Dermis microvascular lymphatic vessel endothelial cell (primary cell): ENCODE data around the gene HS3ST6. TPM values are rescaled to one million over a fixed set of nuclear protein-coding genes. Genes with fewer than 3 reads are reported as not detected.
"Not testable (repeated sequence)": the region's sequence is repeated elsewhere in the genome, so short reads cannot be mapped to it uniquely, and the experiment has no call there.

Experiments used
- DNase-seq, 2 donors: peaks; one replicate each; pipeline versions ENCODE4 v3.0.0 to v3.0.0-alpha.2; 2010; ENCODE audit warnings: low read depth in 2 of 2
- total RNA-seq: library from RNA; depleted of rRNA; stranded (reverse); fragments of >200 nt; gene quantifications from 2 replicates; pipeline ENCODE4 v1.2.1, GENCODE V29; 2014

HS3ST6 gene
- total RNA-seq, result not detected in 2 replicates

DNA sequence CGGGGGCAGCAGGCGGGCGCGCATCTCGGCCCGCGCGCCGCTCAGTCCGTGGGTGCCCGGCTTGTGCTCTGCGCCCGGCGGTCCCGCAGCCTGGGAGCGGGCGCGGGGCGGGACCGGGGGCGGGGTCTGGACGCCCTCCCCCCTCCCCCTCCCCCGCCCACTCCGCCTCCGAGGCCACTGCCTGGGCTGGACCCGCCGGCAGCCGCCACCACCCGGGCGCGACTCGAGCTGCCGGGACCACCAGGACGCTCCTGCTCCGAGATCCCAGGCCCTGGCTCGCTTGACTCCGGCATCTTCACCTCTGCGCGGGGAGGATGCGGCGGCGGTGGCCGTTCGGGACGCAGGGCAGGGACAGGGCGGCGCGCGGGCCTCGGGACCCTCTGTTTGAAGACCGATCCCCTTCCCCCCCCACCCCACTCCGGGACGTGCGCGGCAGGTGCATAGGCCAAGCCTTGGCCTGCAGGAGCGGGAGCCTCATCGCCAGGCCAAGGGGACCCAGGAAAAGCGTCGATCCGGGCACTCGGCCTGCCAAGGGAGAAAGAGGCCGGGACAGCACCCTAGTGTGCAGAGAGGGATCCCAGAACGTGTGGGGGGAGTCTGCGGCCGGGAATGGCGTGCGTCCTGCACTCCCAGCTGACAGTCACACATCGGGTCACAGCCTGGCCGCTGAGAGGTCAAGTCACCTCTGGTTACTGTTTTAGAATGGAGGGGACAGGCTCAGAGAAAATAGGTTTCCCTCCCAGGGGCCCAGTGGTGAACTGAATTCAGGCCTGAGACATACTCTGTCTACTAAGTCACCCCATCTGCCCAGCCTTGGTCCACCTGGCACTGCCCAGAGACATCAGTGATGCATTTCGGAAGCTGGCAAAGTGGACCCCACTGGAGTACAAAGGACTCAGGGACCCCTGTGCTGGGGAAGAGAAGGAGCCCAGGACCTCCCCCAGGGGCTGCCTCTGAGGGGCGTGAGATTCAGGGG, at the start of gene HS3ST6:
Gene HS3ST6, minus strand, starts transcription at position 65 of the 976 bp plus-strand sequence. CDS start 92 bp downstream, outside the sequence.
- DNase-seq, result no peak

DNA sequence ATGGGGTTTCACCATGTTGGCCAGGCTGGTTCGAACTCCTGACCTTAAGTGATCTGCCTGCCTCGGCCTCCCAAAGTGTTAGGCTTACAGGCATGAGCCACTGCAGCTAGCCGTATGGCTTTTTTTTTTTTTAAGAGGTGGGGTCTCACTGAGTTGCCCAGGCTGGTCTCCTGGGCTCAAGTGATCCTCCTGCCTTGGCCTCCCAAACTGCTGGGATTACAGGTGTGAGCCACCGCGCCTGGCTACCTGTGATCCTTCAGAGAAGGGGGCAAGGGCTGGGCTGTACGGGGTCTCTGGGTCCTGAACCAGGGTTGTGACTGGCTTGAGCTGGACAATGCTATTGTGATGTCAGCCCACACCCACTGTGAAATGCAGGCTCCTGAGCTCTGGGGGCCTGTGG, 48.2 kb upstream of the HS3ST6 start, which contains the start of gene RNF151:
Gene RNF151, plus strand, starts transcription at position 397 of the 400 bp plus-strand sequence. CDS start 26 bp downstream, outside the sequence.
- no peak for DNase-seq

DNA sequence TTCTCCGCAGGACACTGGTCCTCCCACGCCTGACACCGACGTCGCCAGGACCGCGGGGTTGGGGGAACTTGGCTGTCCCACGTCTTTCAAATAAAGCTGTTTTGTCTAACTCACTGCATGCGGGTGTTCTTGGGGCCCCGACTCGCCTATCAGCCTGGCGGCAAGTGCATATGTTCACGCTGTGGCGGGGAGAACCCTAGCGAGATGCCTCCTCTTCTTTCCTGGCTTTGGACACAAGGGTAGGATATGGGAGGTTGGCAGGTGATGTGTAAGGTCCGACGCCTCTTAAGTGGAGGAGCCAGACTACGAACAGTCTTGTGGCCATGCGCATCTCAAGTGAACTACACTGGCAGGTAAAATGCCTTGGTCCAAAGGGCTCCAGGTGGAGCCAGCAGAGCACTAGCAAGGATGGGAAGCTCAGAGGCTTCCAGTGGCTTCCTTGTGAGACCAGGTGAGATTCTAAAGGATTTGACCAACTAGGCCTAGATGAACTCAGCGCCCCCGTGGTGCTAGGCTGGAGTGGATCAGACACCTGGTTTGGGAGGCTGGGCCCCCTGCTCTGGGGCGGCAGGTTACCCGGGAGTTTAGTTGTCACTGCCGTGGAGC, 47.3 kb upstream of the HS3ST6 start:
- no peak for DNase-seq

DNA sequence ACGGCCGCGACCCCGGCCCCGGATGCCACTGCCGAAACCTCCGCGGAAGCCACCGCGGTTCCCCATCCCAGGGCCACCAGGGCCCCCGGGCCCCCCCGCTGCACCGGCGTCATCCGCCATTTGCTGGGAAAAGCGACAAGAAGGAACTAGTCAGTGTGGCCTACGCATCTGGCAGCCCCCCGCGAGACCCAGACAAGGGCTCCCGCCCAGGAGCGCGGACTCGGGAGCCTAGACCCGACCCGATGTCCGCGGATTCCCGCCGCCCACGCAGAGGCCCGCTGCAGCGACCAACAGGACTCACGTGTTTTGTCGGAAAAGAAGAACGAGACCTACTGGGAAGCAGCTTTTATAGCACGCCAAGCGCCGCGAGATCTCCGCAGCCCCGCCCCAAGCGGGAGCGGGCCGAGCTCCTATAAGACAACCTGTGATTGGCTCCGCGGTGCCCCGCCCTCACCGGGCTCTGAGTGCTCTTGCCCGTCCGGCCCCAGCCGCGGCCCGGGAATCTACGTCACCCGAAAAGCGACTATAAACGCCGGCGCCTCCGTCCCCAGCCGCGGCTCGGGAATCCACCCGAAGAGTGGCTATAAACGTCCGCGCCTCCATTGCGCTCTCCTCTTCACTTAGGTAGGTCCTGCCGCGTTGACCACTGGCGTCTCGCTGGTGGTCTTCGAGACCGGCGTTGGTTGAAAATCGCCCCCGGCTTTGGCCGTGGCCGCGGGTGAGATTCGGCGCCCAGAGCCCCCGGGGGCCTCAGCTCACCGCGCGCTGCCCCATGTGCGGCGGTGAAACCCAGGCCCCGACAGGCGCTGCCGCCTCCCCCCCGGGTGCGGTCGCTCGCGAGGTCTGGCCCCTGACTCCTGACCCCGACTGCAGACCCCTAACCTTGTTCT, 46.5 kb upstream of the HS3ST6 start, which contains the start of gene RPS2:
Gene RPS2, minus strand, starts transcription at position 321 of the 890 bp plus-strand sequence. Its CDS starts 201 bp downstream, at position 120.
- DNase-seq, result peak; percentile 96 to 100

DNA sequence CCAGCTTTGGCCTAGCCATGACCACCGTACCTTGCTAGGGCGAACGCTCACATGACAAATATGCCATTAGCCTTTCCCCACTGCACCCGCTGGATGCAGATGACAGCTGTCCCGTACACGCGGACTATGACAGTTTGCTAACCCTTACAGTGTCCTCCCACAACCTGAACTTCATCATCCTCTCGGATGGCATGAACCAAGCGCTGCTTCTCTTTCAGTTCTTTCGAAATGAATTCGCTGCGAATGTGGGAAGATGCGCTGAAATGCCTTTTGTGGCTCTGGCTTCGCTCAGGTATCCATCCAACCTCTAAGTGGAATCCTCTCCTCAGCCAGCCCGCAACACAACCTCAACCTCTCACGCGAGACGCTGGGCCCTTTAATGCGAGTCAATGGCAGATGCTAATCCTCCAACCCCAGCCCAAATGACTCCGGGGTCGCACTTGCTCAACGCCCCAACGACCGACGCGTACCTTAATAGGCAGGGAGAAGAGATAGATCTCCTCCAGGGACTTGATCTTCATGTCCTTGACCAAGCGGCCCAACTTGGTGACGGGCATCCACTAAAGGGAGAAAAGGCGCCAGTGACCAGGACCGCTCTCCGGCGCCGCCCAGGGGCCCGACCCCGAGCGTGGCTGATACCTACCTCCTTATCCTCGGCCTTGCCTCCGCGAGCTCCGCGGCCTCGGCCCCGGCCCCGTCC, 45.7 kb upstream of the HS3ST6 start:
- peak in 1 of 2 donors; percentile 57 for DNase-seq

DNA sequence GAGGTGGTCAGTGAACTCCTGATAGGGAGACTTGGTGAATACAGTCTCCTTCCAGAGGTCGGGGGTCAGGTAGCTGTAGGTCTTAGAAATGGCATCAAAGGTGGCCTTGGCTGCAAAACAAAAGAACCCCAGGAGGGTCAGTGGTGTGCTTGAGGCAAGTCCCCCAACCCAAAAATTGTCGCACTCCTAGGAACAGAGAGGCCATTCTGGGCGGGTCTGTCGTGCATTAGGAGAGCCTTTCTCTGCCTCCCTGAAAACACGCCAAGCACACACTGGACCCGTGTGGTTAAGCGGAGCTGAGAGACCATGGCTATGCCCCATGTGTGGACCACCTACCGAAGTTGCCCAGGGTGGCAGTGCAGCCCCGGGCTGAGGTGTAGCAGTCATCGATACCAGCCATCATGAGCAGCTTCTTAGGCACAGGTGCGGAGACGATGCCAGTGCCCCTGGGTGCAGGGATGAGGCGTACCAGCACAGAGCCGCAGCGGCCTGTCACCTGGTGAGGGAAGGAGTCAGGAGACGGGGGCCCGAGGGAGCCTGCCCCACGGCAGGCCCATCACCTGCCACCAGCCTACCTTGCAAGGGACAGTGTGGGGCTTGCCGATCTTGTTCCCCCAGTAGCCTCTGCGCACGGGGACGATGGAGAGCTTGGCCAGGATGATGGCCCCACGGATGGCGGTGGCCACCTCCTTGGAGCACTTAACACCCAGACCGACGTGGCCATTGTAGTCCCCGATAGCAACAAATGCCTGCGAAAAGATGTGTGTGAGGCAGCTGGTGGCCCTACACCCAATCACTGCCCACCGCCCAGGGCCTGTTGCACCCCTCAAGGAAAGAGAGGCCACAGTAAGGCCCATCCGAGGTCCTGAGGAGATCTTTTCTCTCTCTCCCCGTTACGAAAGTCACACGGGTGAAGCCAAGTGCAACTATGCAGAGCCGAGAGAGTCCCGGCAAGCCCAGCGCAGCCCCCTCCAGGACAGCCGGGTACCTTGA, 44.2 kb upstream of the HS3ST6 start:
- DNase-seq, result not testable (repeated sequence)

DNA sequence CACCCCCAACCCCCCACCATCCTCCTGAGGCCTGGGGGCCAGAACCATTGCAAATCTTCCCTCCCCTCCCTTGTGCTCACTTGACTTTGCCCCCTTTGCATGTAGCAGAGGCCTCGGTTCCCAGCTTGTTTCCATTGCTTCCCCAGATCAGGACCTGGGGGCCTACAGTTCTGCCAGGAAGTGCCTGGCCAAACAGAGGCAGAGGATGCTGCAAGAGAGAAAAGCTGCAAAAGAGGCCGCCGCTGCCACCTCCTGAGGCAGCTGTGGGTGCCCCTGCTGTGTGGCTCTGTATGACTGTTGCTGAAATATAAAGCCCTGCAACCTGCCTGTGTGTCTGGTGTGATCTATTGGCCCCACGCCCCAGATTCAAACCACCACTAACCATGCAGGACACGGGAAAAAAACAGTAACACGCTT, 43.4 kb upstream of the HS3ST6 start:
- DNase-seq, result no peak

DNA sequence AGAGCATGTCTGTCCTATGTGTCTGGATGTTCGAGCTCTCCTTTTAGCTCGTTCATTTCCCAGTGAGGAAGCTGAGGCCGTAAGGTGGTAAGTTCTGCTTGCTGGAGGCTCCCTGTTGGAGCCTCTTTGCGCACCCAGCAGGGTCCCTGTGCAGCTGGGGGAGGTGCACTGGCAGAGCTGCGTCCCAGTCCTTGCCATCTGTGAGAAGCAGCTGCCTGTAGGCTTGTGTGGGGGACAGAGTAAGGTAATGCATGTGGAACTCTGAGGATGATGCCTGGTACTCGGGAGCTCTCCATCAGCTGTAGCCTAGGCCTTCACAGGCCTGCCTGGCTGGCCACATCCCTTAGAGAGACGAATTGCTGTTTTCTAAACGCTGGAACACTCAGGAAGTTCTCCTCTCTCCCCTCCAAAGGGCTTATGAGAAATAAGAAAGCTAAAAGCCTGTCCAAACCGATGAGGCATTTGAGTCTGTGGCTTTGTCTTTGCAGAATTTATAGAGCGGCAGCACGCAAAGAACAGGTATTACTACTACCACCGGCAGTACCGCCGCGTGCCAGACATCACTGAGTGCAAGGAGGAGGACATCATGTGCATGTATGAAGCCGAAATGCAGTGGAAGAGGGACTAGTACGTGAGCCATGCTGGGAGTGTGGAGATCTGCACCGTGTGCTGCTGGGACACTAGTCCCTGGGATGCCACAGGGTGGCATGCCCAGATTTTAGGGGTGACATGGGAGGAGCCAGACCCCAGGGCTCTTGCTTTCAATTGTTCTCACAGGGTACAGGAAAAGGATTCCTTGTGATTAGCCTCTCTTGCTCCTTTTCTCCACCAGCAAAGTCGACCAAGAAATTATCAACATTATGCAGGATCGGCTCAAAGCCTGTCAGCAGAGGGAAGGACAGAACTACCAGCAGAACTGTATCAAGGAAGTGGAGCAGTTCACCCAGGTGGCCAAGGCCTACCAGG, 42.7 kb upstream of the HS3ST6 start:
- peak in 1 of 2 donors; percentile 21 for DNase-seq

DNA sequence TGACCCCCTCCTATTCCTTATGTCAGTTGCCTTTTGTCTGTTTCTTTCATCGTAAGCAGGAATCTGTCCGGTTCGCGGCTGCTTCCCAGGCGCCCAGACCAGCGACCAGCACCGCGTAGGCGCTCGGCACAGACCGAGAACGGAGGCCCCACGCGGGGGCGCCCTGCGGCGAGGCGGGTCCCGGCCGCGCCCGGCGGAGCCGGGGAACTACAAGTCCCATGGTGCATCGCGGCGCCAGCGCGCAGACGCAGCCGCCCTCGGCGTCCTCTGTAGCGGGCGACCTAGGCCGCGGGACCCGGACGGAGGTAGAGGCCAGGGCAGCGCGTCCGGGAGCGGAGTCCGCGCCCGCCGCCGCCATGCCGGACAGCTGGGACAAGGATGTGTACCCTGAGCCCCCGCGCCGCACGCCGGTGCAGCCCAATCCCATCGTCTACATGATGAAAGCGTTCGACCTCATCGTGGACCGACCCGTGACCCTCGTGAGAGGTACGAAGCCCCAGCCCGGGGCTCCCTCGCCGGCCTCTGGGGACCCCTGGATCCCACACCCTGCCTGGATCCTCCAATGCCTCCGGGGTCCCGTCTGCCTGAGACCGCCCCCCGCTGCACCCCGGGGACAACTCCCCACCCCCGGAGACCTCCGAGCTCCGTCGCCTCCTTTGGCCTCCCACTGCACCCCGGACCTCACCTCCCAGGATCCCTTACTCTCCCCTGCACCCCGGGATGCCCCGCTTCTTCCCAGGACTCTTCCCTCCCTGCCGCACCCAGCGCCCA, 41.2 kb upstream of the HS3ST6 start, which contains the start of gene NDUFB10:
Gene NDUFB10, plus strand, starts transcription at position 270 of the 771 bp plus-strand sequence. Its CDS starts 87 bp downstream, at position 357.
- peak; percentile 83 to 93 for DNase-seq

DNA sequence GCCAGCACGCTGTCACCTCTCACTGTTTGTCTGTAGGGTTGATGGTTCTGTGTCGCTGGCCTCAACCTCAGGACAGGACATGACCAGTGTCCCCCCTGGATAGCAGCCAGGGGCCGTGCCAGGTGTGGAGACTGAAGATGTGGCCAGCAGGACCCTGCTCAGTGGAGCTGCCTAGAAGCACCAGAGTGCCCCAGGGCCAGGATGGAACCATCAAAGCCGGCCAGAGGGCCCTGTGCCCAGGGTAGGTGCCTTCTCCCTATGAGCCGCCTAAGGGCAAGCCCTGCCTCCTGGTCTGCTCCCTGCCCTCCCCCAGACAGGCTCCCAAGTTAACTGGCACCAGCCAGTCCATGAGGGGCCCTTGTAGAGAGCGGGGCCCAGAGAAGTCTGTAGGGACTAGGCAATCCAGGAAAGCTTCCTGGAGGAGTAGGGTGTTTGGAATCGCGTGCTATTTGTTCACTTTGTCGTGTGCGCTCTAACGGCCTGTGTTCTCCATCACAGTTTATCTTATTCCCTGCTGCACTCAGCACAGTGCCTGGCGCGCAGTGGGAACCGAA, 40.6 kb upstream of the HS3ST6 start:
- no peak for DNase-seq

DNA sequence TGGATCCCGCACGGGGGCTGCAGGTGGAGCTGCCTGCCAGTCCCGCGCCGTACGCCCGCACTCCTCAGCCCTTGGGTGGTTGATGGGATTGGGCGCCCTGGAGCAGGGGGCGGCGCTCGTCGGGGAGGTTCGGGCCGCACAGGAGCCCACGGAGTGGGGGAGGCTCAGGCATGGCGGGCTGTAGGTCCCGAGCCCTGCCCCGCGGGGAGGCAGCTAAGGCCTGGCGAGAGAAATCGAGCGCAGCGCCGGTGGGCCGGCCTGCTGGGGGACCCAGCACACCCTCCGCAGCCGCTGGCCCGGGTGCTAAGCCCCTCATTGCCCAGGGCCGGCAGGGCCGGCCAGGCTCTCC, 39.9 kb upstream of the HS3ST6 start:
- not testable (repeated sequence) for DNase-seq

DNA sequence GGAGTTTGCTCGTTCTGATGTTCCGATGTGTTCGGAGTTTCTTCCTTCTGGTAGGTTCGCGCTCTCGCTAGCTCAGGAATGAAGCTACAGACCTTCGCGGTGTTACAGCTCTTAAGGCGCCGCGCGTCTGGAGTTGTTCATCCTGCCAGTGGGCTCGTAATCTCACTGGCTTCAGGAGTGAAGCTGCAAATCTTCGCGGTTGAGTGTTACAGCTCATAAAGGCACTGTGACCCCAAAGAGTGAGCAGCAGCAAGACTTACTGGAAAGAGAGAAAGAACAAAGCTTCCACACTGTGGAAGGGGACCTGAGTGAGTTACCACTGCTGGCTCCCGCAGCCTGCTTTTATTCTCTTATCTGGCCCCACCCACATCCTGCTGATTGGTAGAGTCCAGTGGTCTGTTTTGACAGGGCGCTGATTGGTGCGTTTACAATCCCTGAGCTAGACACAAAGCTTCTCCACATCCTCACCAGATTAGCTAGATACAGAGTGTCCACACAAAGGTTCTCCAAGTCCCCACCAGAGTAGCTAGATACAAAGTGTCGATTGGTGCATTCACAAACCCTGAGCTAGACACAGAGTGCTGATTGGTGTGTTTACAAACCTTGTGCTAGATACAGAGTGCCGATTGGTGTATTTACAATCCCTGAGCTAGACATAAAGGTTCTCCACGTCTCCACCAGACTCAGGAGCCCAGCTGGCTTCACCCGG, 39.4 kb upstream of the HS3ST6 start:
- not testable (repeated sequence) for DNase-seq

DNA sequence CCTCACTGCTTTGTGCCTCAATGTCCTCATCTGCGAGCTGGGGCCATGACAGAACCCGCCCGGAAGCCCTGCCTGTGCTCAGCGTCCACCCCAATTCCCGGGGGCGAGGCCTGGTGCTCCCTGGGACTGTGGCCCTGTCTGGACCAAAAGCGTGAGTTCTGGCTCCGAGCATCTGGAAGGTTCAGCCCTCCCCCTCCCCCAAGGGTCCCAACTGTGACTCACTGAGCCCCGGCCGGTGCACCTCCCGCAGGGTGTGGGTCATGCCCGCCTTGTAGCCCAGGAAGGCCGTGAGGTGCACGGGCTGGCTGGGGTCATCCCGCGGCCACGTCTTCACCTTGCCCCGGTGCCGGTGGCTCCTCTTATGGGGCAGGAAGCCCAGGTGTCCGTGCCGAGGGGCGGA, 35.5 kb upstream of the HS3ST6 start:
- DNase-seq, result no peak

DNA sequence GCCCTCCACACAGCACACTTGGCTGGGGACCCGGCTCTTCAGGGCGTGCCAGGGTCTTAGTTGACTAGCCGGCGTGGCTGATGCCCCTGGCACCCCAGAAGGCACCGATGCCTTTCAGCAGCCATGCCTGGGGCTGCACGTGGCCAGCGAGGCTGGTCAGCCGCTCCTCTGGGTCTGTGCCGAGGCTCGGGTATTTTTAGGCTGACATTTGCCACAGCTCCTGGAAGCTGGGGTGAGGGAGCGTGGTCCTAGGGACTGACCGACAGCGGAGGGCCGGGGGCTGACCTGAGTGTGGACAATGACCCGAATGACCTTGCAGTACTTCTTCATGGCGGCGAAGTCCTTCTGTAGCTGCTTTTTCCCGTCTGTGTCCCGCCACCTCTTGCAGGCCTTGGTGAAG, 32.3 kb upstream of the HS3ST6 start:
- no peak for DNase-seq

DNA sequence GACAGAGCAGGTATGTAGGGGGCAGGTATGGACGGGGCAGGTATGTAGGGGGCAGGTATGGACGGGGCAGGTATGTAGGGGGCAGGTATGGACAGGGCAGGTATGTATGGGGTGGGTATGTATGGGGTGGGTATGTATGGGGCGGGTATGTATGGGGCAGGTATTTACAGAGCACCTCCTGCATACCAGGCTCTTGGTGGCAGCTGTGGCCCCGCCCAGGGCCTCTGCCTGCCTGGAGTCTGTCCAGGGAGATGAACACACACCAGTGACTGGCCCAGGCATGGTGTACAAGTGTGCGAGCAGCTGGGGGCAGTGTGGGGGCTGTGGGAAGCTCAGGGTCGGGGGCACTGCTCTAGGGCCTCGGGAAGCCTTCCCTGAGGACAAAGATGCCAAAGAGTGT, 31.8 kb upstream of the HS3ST6 start:
- no peak for DNase-seq

DNA sequence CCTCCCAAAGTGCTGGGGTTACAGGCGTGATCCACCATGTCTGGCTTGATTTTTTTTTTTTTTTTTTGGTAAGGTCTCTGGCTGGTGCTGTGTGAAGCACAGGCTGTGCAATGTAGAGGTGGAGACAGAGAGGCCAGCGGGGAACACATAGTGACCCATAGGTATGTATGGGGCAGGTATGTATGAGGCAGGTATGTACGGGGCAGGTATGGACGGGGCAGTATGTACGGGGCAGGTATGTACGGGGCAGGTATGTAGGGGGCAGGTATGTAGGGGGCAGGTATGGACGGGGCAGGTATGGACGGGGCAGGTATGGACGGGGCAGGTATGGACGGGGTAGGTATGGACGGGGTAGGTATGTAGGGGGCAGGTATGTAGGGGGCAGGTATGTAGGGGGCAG, 31.3 kb upstream of the HS3ST6 start:
- DNase-seq, result no peak

DNA sequence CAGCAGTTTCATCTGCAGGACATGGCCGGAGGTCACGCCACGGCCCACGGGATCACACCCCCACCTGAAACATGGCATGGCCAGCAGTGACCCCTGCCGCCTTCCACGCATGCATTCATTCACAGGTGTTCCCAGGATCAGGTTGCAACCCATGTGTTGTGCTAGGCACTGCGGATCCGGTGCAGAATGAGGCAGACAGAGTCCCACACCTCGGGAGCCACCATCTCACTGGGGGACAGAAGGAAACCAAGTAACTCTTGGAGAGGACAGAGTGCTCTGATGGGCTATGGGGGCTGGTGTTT, 29.1 kb upstream of the HS3ST6 start:
- DNase-seq, result no peak
